BLaER1 (cell line): Measurements from ENCODE around the gene EIF5A.
"Not testable (repeated sequence)": the region's sequence is repeated elsewhere in the genome, so short reads cannot be mapped to it uniquely, and the experiment has no call there.

ENCODE experiments used
- H3K27ac ChIP-seq: shearing (Covaris generic); formaldehyde crosslinking; 2 replicates; pipeline ENCODE4 v1.8.1; 2022
- H3K27me3 ChIP-seq: shearing (Covaris generic); formaldehyde crosslinking; 2 replicates; pipeline ENCODE4 v1.8.1; 2022
- H3K36me3 ChIP-seq: shearing (Covaris generic); formaldehyde crosslinking; 2 replicates; pipeline ENCODE4 v1.8.1; 2022
- H3K4me1 ChIP-seq: shearing (Covaris generic); formaldehyde crosslinking; 2 replicates; pipeline ENCODE4 v1.8.1; 2022
- H3K4me2 ChIP-seq: shearing (Covaris generic); formaldehyde crosslinking; 2 replicates; pipeline ENCODE4 v1.8.1; 2022
- H3K4me3 ChIP-seq: shearing (Covaris generic); formaldehyde crosslinking; 2 replicates; pipeline ENCODE4 v1.8.1; 2022
- H3K9ac ChIP-seq: shearing (Covaris generic); formaldehyde crosslinking; 2 replicates; pipeline ENCODE4 v1.8.1; 2022
- H3K9me3 ChIP-seq: shearing (Covaris generic); formaldehyde crosslinking; 2 replicates; pipeline ENCODE4 v1.8.1; 2022
- H4K20me1 ChIP-seq: shearing (Covaris generic); formaldehyde crosslinking; 2 replicates; pipeline ENCODE4 v1.8.1; 2022
- Cebpa-rat ChIP-seq: shearing (Covaris generic); IDR thresholded peaks from 2 replicates; pipeline ENCODE4 v1.8.1; 2022

EIF5A gene

GRCh38 chr17:7336240-7337175, 29.1 kb downstream of the EIF5A start, which contains the start of gene ACAP1:
TSS of gene ACAP1 (plus strand) at chr17:7336529. CDS start at chr17:7336735, 206 bp downstream.
- peak within 1 kb of the TSS; percentile 98 for H3K4me2 ChIP-seq
- no peaks in the 10 kb centered on the region for H4K20me1 ChIP-seq
- peaks cover 84% of the 10 kb centered on the region for H3K4me1 ChIP-seq
- H3K9ac ChIP-seq = peak within 1 kb of the TSS; percentile 75
- H3K27me3 ChIP-seq = no peaks in the 10 kb centered on the region
- H3K36me3 ChIP-seq = peaks cover 21% of the 10 kb centered on the region
- no peak for TF ChIP-seq Cebpa-rat
- H3K9me3 ChIP-seq = no peaks in the 10 kb centered on the region
- peak within 1 kb of the TSS; percentile 68 for H3K4me3 ChIP-seq
- H3K27ac ChIP-seq = peak within 1 kb of the TSS; percentile 85

- Histone ChIP-seq H3K36me3 (peaks cover 32% of the 10 kb centered on the region), H3K4me3 (peak overlapping the region; percentile 68), H3K27ac (peak overlapping the region; percentile 85), H3K4me1 (peaks cover 73% of the 10 kb centered on the region), H3K9ac (peak overlapping the region; percentile 75; the same call in 1 of the 2 replicates), H3K4me2 (peak overlapping the region; percentile 98)
- H3K9me3 ChIP-seq, H3K27me3 ChIP-seq, H4K20me1 ChIP-seq: not testable (repeated sequence)
Measured at GRCh38 chr17:7337600-7337999, 30.2 kb downstream of the EIF5A start.

GRCh38 chr17:7340179-7340578, 32.8 kb downstream of the EIF5A start:
- H3K4me3 ChIP-seq = no peak overlapping the region
- H3K27me3 ChIP-seq = no peaks in the 10 kb centered on the region
- no peak overlapping the region for H3K27ac ChIP-seq
- no peak overlapping the region; the same call in 1 of the 2 replicates for H3K9ac ChIP-seq
- peaks cover 50% of the 10 kb centered on the region for H3K36me3 ChIP-seq
- TF ChIP-seq Cebpa-rat = no peak
- H3K4me1 ChIP-seq = peaks cover 49% of the 10 kb centered on the region
- no peaks in the 10 kb centered on the region for H4K20me1 ChIP-seq
- H3K4me2 ChIP-seq = no peak overlapping the region
- no peaks in the 10 kb centered on the region for H3K9me3 ChIP-seq

DNA sequence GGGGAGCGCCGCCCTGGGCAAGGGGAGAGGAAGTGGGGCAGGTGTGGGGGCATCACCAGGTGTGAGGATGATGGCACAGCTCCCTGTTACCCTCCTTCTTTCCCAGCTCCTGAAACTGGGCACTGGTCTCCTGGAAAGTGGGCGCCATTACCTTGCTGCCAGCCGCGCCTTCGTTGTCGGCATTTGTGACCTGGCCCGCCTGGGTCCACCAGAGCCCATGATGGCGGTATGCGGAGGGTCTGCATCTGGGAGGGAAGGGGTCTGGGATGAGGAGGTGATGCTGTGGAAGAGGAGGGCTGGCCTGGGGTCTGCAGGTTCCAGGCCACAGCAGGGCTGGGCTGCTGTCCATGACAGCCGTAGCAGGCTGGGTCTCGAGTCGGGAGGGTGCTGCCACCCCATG, 34.4 kb downstream of the EIF5A start:
- peaks cover 32% of the 10 kb centered on the region for H3K4me1 ChIP-seq
- no peak overlapping the region for H3K27ac ChIP-seq
- no peak overlapping the region for H3K9ac ChIP-seq
- peaks cover 59% of the 10 kb centered on the region for H3K36me3 ChIP-seq
- no peak for TF ChIP-seq Cebpa-rat
- H4K20me1 ChIP-seq = no peaks in the 10 kb centered on the region
- H3K9me3 ChIP-seq = no peaks in the 10 kb centered on the region
- no peaks in the 10 kb centered on the region for H3K27me3 ChIP-seq
- no peak overlapping the region for H3K4me3 ChIP-seq
- H3K4me2 ChIP-seq = no peak overlapping the region

- Histone ChIP-seq H3K27ac (no peak overlapping the region), H3K9me3 (no peaks in the 10 kb centered on the region), H3K27me3 (no peaks in the 10 kb centered on the region), H3K4me2 (no peak overlapping the region), H3K9ac (no peak overlapping the region), H3K4me1 (peaks cover 18% of the 10 kb centered on the region), H4K20me1 (no peaks in the 10 kb centered on the region), H3K36me3 (peaks cover 73% of the 10 kb centered on the region), H3K4me3 (no peak overlapping the region)
- no peak for TF ChIP-seq Cebpa-rat
Measured at GRCh38 chr17:7343250-7343649, 35.8 kb downstream of the EIF5A start.

DNA sequence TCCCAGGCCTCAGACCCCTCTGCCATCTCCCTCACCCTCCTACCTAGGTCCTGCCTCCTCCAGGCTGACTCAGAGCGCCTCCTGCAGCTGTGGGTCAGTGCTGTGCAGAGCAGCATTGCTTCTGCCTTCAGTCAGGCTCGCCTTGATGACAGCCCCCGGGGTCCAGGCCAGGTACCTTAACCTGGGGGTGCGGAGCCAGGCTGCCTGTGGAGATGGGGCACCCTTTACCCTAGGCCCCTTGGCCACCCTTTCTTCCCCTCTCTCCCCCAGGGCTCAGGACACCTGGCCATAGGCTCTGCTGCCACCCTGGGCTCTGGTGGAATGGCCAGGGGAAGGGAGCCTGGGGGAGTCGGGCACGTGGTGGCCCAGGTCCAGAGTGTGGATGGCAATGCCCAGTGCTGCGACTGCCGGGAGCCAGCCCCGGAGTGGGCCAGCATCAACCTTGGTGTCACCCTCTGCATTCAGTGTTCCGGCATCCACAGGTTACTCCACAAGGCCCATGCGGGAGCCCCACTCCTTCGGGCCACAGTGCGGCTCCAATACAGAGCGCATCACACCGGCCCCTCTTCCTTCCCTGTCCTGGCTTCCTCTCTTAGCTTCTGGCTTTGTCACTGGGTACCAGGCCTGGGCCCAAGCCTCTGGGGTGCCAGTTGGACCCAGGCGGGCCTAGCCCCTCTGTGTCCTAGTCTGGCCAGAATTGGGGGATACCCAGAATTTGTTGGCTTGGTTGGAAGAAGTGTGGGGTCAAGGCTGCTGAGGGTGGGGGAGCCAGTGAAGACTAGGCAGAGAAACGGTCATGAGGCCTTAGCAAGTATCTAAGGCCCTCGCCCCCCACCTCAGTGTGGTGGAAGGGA, 39.6 kb downstream of the EIF5A start:
- Histone ChIP-seq H3K27me3 (no peaks in the 10 kb centered on the region), H3K4me1 (peaks cover 20% of the 10 kb centered on the region), H4K20me1 (0 out of 2 replicates have a peak, but pooled peaks cover 6% of the 10 kb centered on the region), H3K36me3 (peaks cover 50% of the 10 kb centered on the region), H3K27ac (no peak overlapping the region), H3K4me3 (no peak overlapping the region), H3K4me2 (no peak overlapping the region), H3K9me3 (no peaks in the 10 kb centered on the region), H3K9ac (no peak overlapping the region)
- no peak for TF ChIP-seq Cebpa-rat

DNA sequence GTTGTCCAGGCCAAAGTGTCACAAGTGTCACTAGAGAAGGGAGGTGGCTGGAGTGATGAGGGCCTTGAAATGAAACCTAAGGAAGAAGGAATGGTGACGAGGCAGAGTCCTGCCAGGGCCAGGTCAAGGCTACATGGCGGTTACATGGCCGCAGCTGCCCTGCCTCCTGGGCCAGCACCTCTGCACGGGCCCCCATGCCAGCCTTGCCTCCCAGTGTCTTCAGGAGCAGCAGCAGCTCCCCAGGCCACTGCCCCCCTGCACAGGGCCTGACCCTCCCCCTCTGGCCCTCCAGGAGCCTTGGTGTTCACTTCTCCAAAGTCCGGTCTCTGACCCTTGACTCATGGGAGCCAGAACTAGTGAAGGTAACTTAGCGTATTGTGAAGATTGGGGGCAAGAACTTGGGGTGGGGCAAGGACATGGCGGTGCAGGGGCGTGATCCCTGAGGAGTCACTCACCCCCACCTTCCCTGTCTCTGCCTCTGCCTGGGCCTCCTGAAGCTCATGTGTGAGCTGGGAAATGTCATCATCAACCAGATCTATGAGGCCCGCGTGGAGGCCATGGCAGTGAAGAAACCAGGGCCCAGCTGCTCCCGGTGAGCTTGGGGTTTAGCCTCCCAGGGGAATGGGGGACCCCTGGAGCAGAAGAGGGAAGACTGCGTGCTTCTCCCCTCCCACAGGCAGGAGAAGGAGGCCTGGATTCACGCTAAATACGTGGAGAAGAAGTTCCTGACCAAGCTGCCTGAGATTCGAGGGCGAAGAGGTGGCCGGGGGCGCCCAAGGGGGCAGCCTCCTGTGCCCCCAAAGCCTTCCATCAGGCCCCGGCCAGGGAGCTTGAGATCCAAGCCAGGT, 40.4 kb downstream of the EIF5A start:
- no peak overlapping the region for H3K9ac ChIP-seq
- H3K4me1 ChIP-seq = peaks cover 27% of the 10 kb centered on the region
- H3K36me3 ChIP-seq = peaks cover 41% of the 10 kb centered on the region
- no peak overlapping the region for H3K27ac ChIP-seq
- no peaks in the 10 kb centered on the region for H3K9me3 ChIP-seq
- H3K4me3 ChIP-seq = no peak overlapping the region
- TF ChIP-seq Cebpa-rat = no peak
- H4K20me1 ChIP-seq = 0 out of 2 replicates have a peak, but pooled peaks cover 6% of the 10 kb centered on the region
- no peaks in the 10 kb centered on the region for H3K27me3 ChIP-seq
- no peak overlapping the region for H3K4me2 ChIP-seq

GRCh38 chr17:7348478-7349242, 41.2 kb downstream of the EIF5A start:
- TF ChIP-seq Cebpa-rat = no peak
- H3K9me3 ChIP-seq = no peaks in the 10 kb centered on the region
- no peak overlapping the region for H3K27ac ChIP-seq
- no peak overlapping the region for H3K4me3 ChIP-seq
- peaks cover 35% of the 10 kb centered on the region for H3K4me1 ChIP-seq
- no peak overlapping the region for H3K9ac ChIP-seq
- no peaks in the 10 kb centered on the region for H3K27me3 ChIP-seq
- H4K20me1 ChIP-seq = 0 out of 2 replicates have a peak, but pooled peaks cover 6% of the 10 kb centered on the region
- H3K4me2 ChIP-seq = no peak overlapping the region
- H3K36me3 ChIP-seq = peaks cover 33% of the 10 kb centered on the region
